K562 (cell line): Measurements from ENCODE around the gene NDUFV3. TPM values are rescaled to one million over a fixed set of nuclear protein-coding genes. Genes with fewer than 3 reads are reported as not detected.
A peak's percentile ranks its signal among the peaks of the same experiment; 100 is the strongest.

Experiments used
- ATAC-seq: fragments of 200-7000 bp; cut with Tn5 transposase; 3 replicates; pipeline ENCODE4 v1.9.1; 2020; ENCODE audit warnings: moderate library complexity
- BruUV-seq: library from RNA; stranded (reverse); fragments of 400-500 nt; replicated peaks from 2 replicates; lab custom pipeline; 2021; lab: Mats Ljungman, UMichigan
- CTCF ChIA-PET: fragments of 300-600 bp; formaldehyde crosslinking; extraction: SDS; loops from one replicate; lab custom pipeline; 2021; ENCODE audit warnings: low intra/inter-chr PET ratio; lab: Yijun Ruan, JAX
- POLR2A ChIA-PET: fragments of 300-600, 350-650 bp; sonication (Branson Sonifier 250); formaldehyde crosslinking; extraction: SDS; loops from one replicate; lab custom pipeline; 2021; ENCODE audit warnings: antibody characterized with exemption, inconsistent platforms; lab: Yijun Ruan, JAX
- DNase-seq, 4 experiments: peaks; one replicate each; pipeline versions ENCODE4 v3.0.0 to v3.0.0-alpha.2; 2011 to 2018; ENCODE audit warnings: low spot score in 3 of 4, mixed read lengths in 3 of 4; ENCODE audit errors: extremely low read depth in 1 of 4
- FAIRE-seq: peaks from 2 replicates; lab custom pipeline; 2011; peaks lifted over from hg19 to GRCh38; lab: Jason Lieb, UNC
- H2AFZ ChIP-seq: 2 replicates; pipeline ENCODE4 v1.6.0; 2011; ENCODE audit warnings: low read depth, low read length, control low read depth, inconsistent platforms
- H3K27ac ChIP-seq: fragments of 200-600 bp; 3 replicates; pipeline ENCODE4 v1.8.0; 2011; ENCODE audit warnings: low read depth, mild to moderate bottlenecking, control low read depth, inconsistent platforms, low read length, moderate library complexity, mixed read lengths; ENCODE audit errors: extremely low read depth
- H3K27me3 ChIP-seq, 2 experiments: fragments of 300-600 bp in 1 of 2; 2 replicates in 1 of 2; 3 replicates in 1 of 2; pipeline versions ENCODE4 v1.6.0 to v1.8.0; 2011; ENCODE audit warnings: inconsistent platforms in 2 of 2, low read length in 2 of 2, mild to moderate bottlenecking in 1 of 2, mixed read lengths in 1 of 2, moderate library complexity in 1 of 2; ENCODE audit not compliant: control insufficient read depth in 2 of 2, insufficient read depth in 2 of 2
- H3K36me3 ChIP-seq: fragments of 300-600 bp; 3 replicates; pipeline ENCODE4 v1.8.0; 2011; ENCODE audit warnings: mild to moderate bottlenecking, low read length, inconsistent platforms; ENCODE audit not compliant: control insufficient read depth, insufficient read depth
- H3K4me1 ChIP-seq, 2 experiments: fragments of 200-600 bp in 1 of 2; replicated peaks in 1 of 2; 2 replicates in 1 of 2; 3 replicates in 1 of 2; pipeline versions ENCODE4 v1.5.1 to v1.8.0; 2011; ENCODE audit warnings: inconsistent platforms in 2 of 2, low read length in 2 of 2, mild to moderate bottlenecking in 1 of 2, mixed read lengths in 1 of 2, moderate library complexity in 1 of 2; ENCODE audit not compliant: control insufficient read depth in 2 of 2, insufficient read depth in 2 of 2
- H3K4me2 ChIP-seq: 2 replicates; pipeline ENCODE4 v1.6.1; 2011; ENCODE audit warnings: low read length, control low read depth, inconsistent platforms, mixed read lengths; ENCODE audit not compliant: insufficient read depth
- H3K4me3 ChIP-seq: fragments of 200-600 bp; sonication (generic), shearing (Covaris generic); 2 replicates; pipeline ENCODE4 v1.5.1; 2016; ENCODE audit warnings: control low read depth, inconsistent platforms
- H3K79me2 ChIP-seq: fragments of 200-600 bp; 3 replicates; pipeline ENCODE4 v1.8.0; 2011; ENCODE audit warnings: low read length, inconsistent platforms; ENCODE audit not compliant: control insufficient read depth, insufficient read depth
- H3K9ac ChIP-seq, 2 experiments: 2 replicates each; pipeline versions ENCODE4 v1.6.0 to v1.6.1; 2011; ENCODE audit warnings: low read depth in 2 of 2, low read length in 2 of 2, control low read depth in 1 of 2, inconsistent platforms in 1 of 2, mild to moderate bottlenecking in 1 of 2, mixed read lengths in 1 of 2; ENCODE audit not compliant: insufficient read depth in 1 of 2
- H3K9me1 ChIP-seq: one replicate; pipeline ENCODE4 v1.6.0; 2011; ENCODE audit warnings: inconsistent platforms, mild to moderate bottlenecking, low read length, moderate library complexity; ENCODE audit not compliant: control insufficient read depth, insufficient read depth
- H3K9me3 ChIP-seq: replicated peaks from 2 replicates; pipeline ENCODE4 v1.5.1; 2011; ENCODE audit warnings: low read depth, low read length, inconsistent platforms; ENCODE audit not compliant: control insufficient read depth, insufficient read depth
- H4K20me1 ChIP-seq: replicated peaks from 2 replicates; pipeline ENCODE4 v1.6.1; 2011; ENCODE audit warnings: low read length, inconsistent platforms, mixed read lengths; ENCODE audit not compliant: control insufficient read depth, insufficient read depth
- KLF16 ChIP-seq: IDR thresholded peaks from 2 replicates; pipeline ENCODE4 v1.6.1; 2016; ENCODE audit warnings: antibody characterized with exemption
- POLR2G ChIP-seq: fragments of 200-400 bp; formaldehyde crosslinking; IDR thresholded peaks from 2 replicates; pipeline ENCODE4 v1.6.1; 2017; ENCODE audit warnings: low read depth, mild to moderate bottlenecking, antibody characterized with exemption, low read length, moderate library complexity
- RAD21 ChIP-seq, 2 experiments: fragments of 250-450 bp in 1 of 2; fragments of 450-650 bp in 1 of 2; sonication (Bioruptor Pico) in 1 of 2; formaldehyde crosslinking in 1 of 2; IDR thresholded peaks in 1 of 2; conservative IDR thresholded peaks in 1 of 2; 2 replicates each; pipeline versions ENCODE4 v1.4.0 to v1.8.0; 2020 to 2022; ENCODE audit warnings: mild to moderate bottlenecking in 2 of 2, moderate library complexity in 1 of 2
- ZNF143 ChIP-seq: sonication (generic); formaldehyde crosslinking; IDR thresholded peaks from 2 replicates; pipeline ENCODE4 v1.9.0; 2022; ENCODE audit warnings: mild to moderate bottlenecking, missing genetic modification reagents
- WGBS: fragments of 100-300 bp; shearing (Covaris generic); methylation state at CpG from one replicate; pipeline ENCODE4 v1.1.6; 2016; ENCODE audit warnings: low coverage, mixed read lengths; ENCODE audit not compliant: insufficient coverage; ENCODE audit errors: missing lambda C conversion rate; 5-methylcytosine and 5-hydroxymethylcytosine counted together
- in situ Hi-C: fragments of 300-500 bp; cut with MboI; formaldehyde crosslinking; loops from 4 replicates; pipeline ENCODE4 v1.15.0; 2018; ENCODE audit warnings: inconsistent platforms, mixed read lengths
- intact Hi-C: fragments of 100-400 bp; cut with micrococcal nuclease; formaldehyde crosslinking; loops from 2 replicates; pipeline ENCODE4 v1.14.2; 2022
- polyA plus RNA-seq, 8 experiments: library from polyadenylated mRNA; depleted of rRNA in 4 of 8; stranded (reverse) in 5 of 8; unstranded in 3 of 8; fragments of >200 nt; fragmentation: Nextera tagmentation in 2 of 8; fragmentation: Illumina TruSeq in 1 of 8; extraction: Ambion mirVana in 2 of 8; extraction: Trizol in 1 of 8; gene quantifications; 2 replicates each; pipeline versions ENCODE4 v1.2.1 to v1.2.3, GENCODE V29; 2011 to 2014; ENCODE audit warnings: inconsistent platforms in 1 of 8, missing spikeins in 1 of 8
- total RNA-seq, 7 experiments: library from RNA; depleted of rRNA in 6 of 7; stranded (reverse); fragments of >200 nt in 6 of 7; fragmentation: Illumina TruSeq in 2 of 7; extraction: Trizol in 2 of 7; gene quantifications; 2 replicates each; pipeline versions ENCODE4 v1.2.1 to v1.2.3, GENCODE V29; 2011 to 2021; ENCODE audit warnings: low replicate concordance in 1 of 7
- TF ChIP-seq, protein P1 (sequence below), 2 experiments: IDR thresholded peaks; 2 replicates each; pipeline ENCODE4 v1.6.1; 2012; ENCODE audit warnings: improper control_type of control experiment in 2 of 2, low read depth in 2 of 2, low read length in 2 of 2, borderline replicate concordance in 1 of 2

Gene NDUFV3
- total and polyA plus RNA-seq, 9 of the 15 experiments (the other 6 are each of a cell fraction or from before 2014, with no cell fraction given) = 19.1 to 87.8 (median 74.3) TPM

DNA sequence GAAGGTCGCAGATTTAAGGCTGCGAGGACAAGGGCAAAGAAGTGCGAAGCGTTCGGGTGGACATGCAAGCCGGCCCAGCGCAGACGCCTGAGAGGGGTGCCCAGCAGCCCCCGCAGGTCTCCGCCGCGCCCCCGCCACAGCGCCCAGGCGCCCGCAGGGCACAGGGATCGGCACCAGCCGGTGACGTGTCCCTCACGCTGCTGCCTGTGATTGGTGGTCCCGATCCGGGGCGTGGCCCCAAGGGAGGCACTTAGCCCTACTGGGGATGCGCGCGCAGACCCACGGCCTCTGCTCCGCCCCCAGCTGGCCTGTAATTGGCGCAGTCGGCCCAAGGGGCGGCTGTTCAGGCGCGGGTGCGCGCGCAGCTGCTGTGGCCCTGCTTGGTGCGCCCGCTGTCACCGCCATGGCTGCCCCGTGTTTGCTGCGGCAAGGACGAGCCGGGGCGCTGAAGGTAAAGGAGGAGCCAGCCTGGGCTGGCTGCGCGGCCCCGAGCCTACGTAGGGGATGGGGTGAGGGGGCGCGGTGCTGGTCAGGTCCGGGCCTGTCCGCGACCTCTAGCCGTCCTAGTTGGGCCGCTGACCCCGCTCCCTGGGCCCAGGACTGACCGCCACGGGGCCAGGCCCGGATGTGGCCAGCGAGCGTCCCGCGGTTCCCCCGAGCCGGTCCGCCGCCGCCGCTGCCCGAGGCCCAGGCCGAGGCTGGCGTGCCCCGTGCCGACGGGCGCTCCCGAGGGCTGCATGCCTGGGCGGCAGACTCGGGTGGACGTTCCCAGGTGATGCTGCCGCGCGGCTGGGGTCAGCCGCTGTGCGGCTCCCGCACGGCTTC is at the start of gene NDUFV3 (continued):
- TF ChIP-seq, protein P1, sequence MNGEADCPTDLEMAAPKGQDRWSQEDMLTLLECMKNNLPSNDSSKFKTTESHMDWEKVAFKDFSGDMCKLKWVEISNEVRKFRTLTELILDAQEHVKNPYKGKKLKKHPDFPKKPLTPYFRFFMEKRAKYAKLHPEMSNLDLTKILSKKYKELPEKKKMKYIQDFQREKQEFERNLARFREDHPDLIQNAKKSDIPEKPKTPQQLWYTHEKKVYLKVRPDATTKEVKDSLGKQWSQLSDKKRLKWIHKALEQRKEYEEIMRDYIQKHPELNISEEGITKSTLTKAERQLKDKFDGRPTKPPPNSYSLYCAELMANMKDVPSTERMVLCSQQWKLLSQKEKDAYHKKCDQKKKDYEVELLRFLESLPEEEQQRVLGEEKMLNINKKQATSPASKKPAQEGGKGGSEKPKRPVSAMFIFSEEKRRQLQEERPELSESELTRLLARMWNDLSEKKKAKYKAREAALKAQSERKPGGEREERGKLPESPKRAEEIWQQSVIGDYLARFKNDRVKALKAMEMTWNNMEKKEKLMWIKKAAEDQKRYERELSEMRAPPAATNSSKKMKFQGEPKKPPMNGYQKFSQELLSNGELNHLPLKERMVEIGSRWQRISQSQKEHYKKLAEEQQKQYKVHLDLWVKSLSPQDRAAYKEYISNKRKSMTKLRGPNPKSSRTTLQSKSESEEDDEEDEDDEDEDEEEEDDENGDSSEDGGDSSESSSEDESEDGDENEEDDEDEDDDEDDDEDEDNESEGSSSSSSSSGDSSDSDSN (IDR thresholded peaks at IDR 0.05; ENCODE audit: borderline replicate concordance in 1 of 2, low read depth in 2 of 2, low read length in 2 of 2) = peak; percentile 75 to 95; a peak in 3 of 4 replicates
- TF ChIP-seq RAD21 (CRISPR knock-in tag; conservative IDR thresholded peaks at IDR 0.05 in 1 of 2, IDR thresholded peaks at IDR 0.05 in 1 of 2) (peak in 1 of 2 experiments; percentile 4; a peak in 1 of 4 replicates), ZNF143 (CRISPR knock-in tag) (no peak)
- TF ChIP-seq, all 486 proteins: peak for 178

GRCh38 chr21:42844411-42845113 is 48.5 kb upstream of the NDUFV3 start:
- H3K27me3 ChIP-seq = no peaks in the 10 kb centered on the region
- peaks cover 0 to 14% of the 10 kb centered on the region in 2 experiments; a peak in 2 of 5 replicates for H3K4me1 ChIP-seq
- WGBS = 92% methylated on average over 22 of the region's 22 CpGs
- no peak overlapping the region for H3K27ac ChIP-seq
- DNase-seq (no peak), FAIRE-seq (no peak), ATAC-seq (no peak)
- CTCF ChIA-PET = interaction anchor here (0.7 kb wide), 1 partner anchor 1040 kb away, joined by 3 read pairs; no protein-coding TSS in a partner anchor
- POLR2A ChIA-PET = interaction anchor here (0.6 to 1.1 kb wide), 3 partner anchors 9 to 24 kb away, joined by 3 to 5 read pairs (median 4); no protein-coding TSS in a partner anchor
- peaks cover 59% of the 10 kb centered on the region for H3K79me2 ChIP-seq
- intact Hi-C loops = no loop called here
- in situ Hi-C loops = no loop called here
- no peaks in the 10 kb centered on the region; the same call in 1 of the 2 replicates for H3K9me3 ChIP-seq
- H2AFZ ChIP-seq = no peak overlapping the region
- TF ChIP-seq POLR2G (peak; percentile 30; the same call in 1 of the 2 replicates), KLF16 (no peak)
- peaks cover 3% of the 10 kb centered on the region for H3K9me1 ChIP-seq
- peaks cover 33% of the 10 kb centered on the region; the same call in 1 of the 2 replicates for H4K20me1 ChIP-seq
- BruUV-seq = no TSS peak
- H3K36me3 ChIP-seq = peaks cover 97% of the 10 kb centered on the region
- H3K9ac ChIP-seq = peak overlapping the region in 1 of 2 experiments; percentile 22; a peak in 1 of 4 replicates
- H3K4me3 ChIP-seq = no peak overlapping the region
- H3K4me2 ChIP-seq = no peak overlapping the region
